Measurements from ENCODE around the gene UBXN7. TPM values are rescaled to one million over a fixed set of nuclear protein-coding genes. Genes with fewer than 3 reads are reported as not detected.

UBXN7 gene
- total RNA-seq, 1 donor from 2014 or later: 6.8 TPM

GRCh38 chr3:196414469-196414868 lies 17.8 kb downstream of the UBXN7 start:
- no peak for DNase-seq (ENCODE audit: low read depth)
- no peak overlapping the region for H3K4me3 ChIP-seq (ENCODE audit: low read depth, low read length)
- no peak for TF ChIP-seq CTCF (conservative IDR thresholded peaks at IDR 0.05; ENCODE audit: low read depth, low read length)

GRCh38 chr3:196412704-196413103 lies 19.5 kb downstream of the UBXN7 start:
- TF ChIP-seq CTCF (conservative IDR thresholded peaks at IDR 0.05; ENCODE audit: low read depth, low read length): no peak
- no peak overlapping the region for H3K4me3 ChIP-seq (ENCODE audit: low read depth, low read length)
- no peak for DNase-seq (ENCODE audit: low read depth)

- H3K4me3 ChIP-seq (ENCODE audit: low read depth, low read length): no peak overlapping the region
- TF ChIP-seq CTCF (conservative IDR thresholded peaks at IDR 0.05; ENCODE audit: low read depth, low read length): no peak
- no peak for DNase-seq (ENCODE audit: low read depth)
Measured at GRCh38 chr3:196409409-196409808, 22.8 kb downstream of the UBXN7 start.

GRCh38 chr3:196408565-196409300 lies 23.5 kb downstream of the UBXN7 start:
- no peak for DNase-seq (ENCODE audit: low read depth)
- TF ChIP-seq CTCF (conservative IDR thresholded peaks at IDR 0.05; ENCODE audit: low read depth, low read length): no peak
- H3K4me3 ChIP-seq (ENCODE audit: low read depth, low read length): no peak overlapping the region

- no peak overlapping the region for H3K4me3 ChIP-seq (ENCODE audit: low read depth, low read length)
- no peak for DNase-seq (ENCODE audit: low read depth)
- no peak for TF ChIP-seq CTCF (conservative IDR thresholded peaks at IDR 0.05; ENCODE audit: low read depth, low read length)
Measured at GRCh38 chr3:196406811-196407470, 25.3 kb downstream of the UBXN7 start.

GRCh38 chr3:196400331-196400730 lies 31.9 kb downstream of the UBXN7 start:
- H3K4me3 ChIP-seq (ENCODE audit: low read depth, low read length): no peak overlapping the region
- no peak for TF ChIP-seq CTCF (conservative IDR thresholded peaks at IDR 0.05; ENCODE audit: low read depth, low read length)
- DNase-seq (ENCODE audit: low read depth): no peak
